ENCODE measurements around the gene SLC6A15.

DNA sequence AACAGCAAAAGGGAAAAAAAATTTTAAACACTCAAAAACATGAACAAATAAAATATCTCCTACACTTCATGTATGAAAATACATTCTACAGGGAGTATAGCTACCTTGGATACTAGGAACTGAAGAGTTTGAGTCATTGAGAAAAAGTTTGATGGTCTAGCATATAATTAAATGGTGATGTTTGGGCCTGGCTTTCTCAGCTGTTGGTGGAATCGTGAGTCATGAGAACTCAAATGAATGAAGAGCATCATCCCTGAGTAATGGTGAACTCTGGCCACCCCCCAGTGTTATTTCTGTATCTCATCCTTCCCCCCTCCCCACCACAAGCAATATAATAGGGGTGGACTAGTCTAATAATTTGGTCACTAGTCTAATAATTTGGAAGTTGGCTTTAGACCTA, 6.7 kb upstream of the SLC6A15 start:
- no peak for TF ChIP-seq SNRNP70 (IDR thresholded peaks at IDR 0.05; ENCODE audit: low read depth, low read length)
- TF ChIP-seq CTCF (CRISPR knock-in tag; IDR thresholded peaks at IDR 0.05), result no peak
- TF ChIP-seq HDAC2 (CRISPR knock-in tag; IDR thresholded peaks at IDR 0.05), result no peak
- TF ChIP-seq, protein P1, sequence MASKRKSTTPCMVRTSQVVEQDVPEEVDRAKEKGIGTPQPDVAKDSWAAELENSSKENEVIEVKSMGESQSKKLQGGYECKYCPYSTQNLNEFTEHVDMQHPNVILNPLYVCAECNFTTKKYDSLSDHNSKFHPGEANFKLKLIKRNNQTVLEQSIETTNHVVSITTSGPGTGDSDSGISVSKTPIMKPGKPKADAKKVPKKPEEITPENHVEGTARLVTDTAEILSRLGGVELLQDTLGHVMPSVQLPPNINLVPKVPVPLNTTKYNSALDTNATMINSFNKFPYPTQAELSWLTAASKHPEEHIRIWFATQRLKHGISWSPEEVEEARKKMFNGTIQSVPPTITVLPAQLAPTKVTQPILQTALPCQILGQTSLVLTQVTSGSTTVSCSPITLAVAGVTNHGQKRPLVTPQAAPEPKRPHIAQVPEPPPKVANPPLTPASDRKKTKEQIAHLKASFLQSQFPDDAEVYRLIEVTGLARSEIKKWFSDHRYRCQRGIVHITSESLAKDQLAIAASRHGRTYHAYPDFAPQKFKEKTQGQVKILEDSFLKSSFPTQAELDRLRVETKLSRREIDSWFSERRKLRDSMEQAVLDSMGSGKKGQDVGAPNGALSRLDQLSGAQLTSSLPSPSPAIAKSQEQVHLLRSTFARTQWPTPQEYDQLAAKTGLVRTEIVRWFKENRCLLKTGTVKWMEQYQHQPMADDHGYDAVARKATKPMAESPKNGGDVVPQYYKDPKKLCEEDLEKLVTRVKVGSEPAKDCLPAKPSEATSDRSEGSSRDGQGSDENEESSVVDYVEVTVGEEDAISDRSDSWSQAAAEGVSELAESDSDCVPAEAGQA (IDR thresholded peaks at IDR 0.05; ENCODE audit: low read depth), result no peak
- TF ChIP-seq, protein P1 (CRISPR knock-in tag; IDR thresholded peaks at IDR 0.05; ENCODE audit: borderline replicate concordance), result no peak
- TF ChIP-seq MIER2 (CRISPR knock-in tag; IDR thresholded peaks at IDR 0.05), result no peak
- TF ChIP-seq, protein P2, sequence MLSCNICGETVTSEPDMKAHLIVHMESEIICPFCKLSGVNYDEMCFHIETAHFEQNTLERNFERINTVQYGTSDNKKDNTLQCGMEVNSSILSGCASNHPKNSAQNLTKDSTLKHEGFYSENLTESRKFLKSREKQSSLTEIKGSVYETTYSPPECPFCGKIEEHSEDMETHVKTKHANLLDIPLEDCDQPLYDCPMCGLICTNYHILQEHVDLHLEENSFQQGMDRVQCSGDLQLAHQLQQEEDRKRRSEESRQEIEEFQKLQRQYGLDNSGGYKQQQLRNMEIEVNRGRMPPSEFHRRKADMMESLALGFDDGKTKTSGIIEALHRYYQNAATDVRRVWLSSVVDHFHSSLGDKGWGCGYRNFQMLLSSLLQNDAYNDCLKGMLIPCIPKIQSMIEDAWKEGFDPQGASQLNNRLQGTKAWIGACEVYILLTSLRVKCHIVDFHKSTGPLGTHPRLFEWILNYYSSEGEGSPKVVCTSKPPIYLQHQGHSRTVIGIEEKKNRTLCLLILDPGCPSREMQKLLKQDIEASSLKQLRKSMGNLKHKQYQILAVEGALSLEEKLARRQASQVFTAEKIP (CRISPR knock-in tag; IDR thresholded peaks at IDR 0.05; ENCODE audit: borderline replicate concordance), result no peak
- TF ChIP-seq POLR2AphosphoS5 (IDR thresholded peaks at IDR 0.05; ENCODE audit: low read depth, low read length), result no peak
- no peak for TF ChIP-seq ZNF225 (CRISPR knock-in tag; IDR thresholded peaks at IDR 0.05)
